WI38 (cell line): ENCODE data around the gene SUGCT.

ENCODE experiments used
- H3K4me3 ChIP-seq: 2 replicates; pipeline ENCODE4 v1.5.1; 2011; ENCODE audit warnings: low read depth, mild to moderate bottlenecking, control low read depth, low read length
- TF ChIP-seq, protein P1 (sequence below): IDR thresholded peaks from 2 replicates; pipeline ENCODE4 v1.5.1; 2012; ENCODE audit warnings: low read depth, mild to moderate bottlenecking, control low read depth, low read length

SUGCT gene

GRCh38 chr7:40709062-40709964, 574.5 kb downstream of the SUGCT start:
- no peak overlapping the region for H3K4me3 ChIP-seq
- TF ChIP-seq, protein P1, sequence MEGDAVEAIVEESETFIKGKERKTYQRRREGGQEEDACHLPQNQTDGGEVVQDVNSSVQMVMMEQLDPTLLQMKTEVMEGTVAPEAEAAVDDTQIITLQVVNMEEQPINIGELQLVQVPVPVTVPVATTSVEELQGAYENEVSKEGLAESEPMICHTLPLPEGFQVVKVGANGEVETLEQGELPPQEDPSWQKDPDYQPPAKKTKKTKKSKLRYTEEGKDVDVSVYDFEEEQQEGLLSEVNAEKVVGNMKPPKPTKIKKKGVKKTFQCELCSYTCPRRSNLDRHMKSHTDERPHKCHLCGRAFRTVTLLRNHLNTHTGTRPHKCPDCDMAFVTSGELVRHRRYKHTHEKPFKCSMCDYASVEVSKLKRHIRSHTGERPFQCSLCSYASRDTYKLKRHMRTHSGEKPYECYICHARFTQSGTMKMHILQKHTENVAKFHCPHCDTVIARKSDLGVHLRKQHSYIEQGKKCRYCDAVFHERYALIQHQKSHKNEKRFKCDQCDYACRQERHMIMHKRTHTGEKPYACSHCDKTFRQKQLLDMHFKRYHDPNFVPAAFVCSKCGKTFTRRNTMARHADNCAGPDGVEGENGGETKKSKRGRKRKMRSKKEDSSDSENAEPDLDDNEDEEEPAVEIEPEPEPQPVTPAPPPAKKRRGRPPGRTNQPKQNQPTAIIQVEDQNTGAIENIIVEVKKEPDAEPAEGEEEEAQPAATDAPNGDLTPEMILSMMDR = no peak

DNA sequence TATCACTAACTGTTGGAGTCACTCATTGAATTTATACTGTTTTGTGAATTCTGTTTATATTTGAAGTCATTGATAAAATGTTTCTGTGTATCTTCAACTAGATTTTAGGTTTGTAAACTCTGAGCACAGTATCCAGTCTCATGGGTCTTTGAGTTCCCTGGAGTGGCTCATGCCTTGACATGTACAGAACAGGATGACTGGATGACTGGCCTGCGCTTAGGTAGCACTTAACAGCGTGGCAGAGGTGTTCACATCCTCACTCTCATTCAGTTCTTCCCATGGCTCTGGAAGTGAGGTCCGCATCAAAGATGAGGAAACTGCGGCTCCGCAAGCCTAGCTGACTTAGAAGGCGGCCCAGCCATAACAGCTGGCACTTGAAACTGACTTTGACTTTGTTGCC, 576.9 kb downstream of the SUGCT start:
- no peak overlapping the region for H3K4me3 ChIP-seq
- TF ChIP-seq, protein P1 = no peak

DNA sequence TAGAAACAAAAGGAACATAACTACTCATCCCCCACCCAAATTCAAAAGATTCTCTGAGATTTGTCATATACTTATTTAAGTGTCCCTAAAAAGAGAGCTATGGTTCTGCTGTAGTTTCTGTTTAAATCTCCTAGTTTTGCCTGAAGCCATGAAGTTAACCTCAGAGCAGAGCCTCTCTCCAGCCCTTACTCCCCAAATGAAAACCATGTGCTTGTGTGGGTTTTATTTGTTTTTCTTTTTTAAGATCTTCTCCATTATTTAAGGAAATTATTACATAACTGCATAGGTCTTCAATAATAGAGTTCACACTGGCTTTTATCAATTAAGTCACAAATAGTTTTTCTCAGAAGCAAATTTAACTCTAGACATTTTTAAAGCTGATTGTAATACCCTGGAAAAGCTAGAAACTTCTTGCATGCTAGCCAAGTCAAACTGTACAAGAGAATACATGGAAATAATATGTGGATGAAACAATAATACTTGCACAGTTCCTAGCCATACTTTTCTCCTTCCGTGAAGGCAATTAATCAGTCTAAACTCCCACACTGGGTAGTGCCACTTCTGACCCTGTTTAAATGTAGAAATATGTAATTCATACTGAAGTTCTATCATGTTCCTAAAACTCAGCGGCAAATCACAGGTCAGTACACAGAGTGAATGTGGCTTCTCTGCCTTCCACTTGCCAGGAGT, 579.7 kb downstream of the SUGCT start:
- no peak overlapping the region for H3K4me3 ChIP-seq
- TF ChIP-seq, protein P1 = no peak

DNA sequence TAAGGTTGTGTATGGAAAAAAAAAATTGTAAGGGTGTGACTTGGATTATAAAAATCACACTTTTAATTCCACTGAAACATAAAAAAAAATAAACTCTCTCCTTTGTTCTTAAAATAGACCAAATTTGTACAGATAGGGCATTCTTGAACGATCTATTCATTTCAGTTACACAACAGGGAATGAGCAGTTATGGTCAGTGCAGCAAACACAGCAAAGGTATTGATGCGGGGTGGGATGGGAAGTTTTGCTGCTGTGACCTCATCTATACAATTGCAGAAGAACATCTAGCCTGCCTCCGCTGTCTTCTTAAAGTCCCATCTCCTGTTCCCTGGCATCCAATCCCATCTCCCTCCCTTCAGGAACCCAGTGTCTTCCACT, 580.2 kb downstream of the SUGCT start:
- TF ChIP-seq, protein P1 = no peak
- H3K4me3 ChIP-seq = no peak overlapping the region

- no peak overlapping the region for H3K4me3 ChIP-seq
Measured at GRCh38 chr7:40716052-40716451, 581.2 kb downstream of the SUGCT start.

GRCh38 chr7:40717242-40717641, 582.4 kb downstream of the SUGCT start:
- H3K4me3 ChIP-seq = no peak overlapping the region

More at GRCh38 chr7:40716052-40716451, 581.2 kb downstream of the SUGCT start:
- TF ChIP-seq, protein P1 = no peak

More at GRCh38 chr7:40717242-40717641, 582.4 kb downstream of the SUGCT start:
- TF ChIP-seq, protein P1 = no peak
